ENCODE results near the gene BRF1.
"Not testable (repeated sequence)": the region's sequence is repeated elsewhere in the genome, so short reads cannot be mapped to it uniquely, and the experiment has no call there.

The BRF1 gene

DNA sequence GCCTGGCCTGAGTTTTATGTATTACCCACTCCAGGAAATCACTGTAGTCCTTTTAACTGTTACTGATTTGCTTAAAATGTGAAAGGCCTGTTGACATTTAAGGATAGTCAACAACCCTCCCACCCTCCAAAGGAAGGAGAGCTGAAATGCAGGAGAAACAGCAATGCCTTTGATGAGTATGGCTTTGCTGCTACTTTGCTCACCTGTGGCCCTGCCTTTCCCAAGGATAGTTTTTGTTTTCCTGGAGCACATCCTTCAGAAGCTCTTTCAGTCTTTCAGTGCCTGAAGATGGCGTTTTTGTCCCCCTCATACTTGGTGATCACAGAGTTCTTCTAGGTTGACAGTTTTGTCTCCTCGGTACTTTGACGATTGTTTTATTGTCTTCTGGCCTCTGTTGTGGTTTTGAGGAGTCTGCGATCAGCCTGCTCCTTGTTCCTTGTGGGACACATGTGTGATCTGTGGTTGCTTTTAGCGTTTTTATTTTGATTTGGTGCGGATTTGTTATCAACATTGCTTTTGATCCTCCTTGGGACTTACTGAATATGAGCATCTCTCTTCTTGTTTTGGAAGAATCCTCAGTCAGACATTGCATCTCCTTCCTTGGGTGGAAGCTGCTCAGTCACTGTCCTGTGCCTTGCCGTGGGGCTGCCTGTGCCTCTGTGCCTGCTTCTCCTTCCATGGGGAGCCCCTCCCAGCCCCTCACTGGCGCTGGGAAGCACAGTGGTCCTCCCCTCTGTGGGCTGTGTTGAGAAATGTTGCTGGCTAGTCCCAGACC, 31.0 kb upstream of the BRF1 start:
- no peak for DNase-seq

DNA sequence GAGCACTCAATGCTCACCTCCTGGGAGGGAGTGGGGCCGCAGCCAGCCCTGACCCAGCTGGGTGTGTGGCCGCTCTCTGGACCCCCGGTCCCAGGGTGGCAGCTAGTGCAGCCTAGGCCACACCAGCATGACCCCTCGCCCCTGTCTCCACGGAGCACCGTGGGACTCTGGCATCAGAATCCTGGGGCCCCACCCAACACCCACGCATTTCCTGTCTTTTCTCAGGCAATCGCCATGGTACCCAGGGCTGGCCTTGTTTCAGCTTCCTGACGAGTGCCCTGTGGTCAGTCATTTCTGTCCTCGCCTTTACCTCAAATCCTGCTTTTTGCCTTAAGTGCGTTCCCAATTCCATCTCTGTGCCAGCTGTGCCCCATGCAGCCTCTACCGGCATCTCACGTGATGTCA, 29.7 kb upstream of the BRF1 start:
- no peak for DNase-seq

DNA sequence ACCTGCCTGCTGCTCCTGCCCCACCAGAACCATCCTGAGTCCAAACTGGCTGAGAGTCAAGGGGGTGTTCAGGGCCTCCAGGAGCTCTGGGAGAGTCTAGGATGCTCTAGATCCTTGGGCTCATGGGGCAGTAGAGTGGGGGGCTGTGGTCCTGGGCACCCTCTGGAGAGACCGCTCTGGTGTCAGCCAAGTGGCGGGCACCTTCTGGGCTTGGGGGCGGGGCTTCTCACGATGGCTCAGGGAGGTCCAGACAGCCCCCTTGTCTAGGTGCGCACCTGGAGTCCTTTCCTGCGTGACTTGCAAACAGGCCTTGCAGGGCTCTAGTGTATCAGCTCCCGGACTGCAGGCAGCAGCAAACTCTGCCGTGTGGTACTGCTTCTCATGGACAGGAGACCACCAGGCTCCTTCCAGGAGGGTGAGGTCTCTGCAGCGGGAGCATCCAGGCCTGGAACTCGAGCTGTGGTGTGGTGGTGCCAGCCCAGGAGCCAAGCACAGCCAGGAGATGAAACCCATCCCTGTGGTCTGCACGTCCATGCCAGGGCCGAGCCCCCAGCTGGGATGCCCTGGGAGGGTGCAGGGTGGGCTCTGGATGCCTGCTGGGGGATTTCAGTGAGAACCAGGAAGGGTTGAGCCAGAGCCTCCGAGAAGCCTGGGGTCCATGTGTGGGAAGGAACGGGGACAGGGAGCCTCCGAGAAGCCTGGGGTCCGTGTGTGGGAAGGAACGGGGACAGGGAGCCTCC, 28.8 kb upstream of the BRF1 start:
- no peak for DNase-seq

DNA sequence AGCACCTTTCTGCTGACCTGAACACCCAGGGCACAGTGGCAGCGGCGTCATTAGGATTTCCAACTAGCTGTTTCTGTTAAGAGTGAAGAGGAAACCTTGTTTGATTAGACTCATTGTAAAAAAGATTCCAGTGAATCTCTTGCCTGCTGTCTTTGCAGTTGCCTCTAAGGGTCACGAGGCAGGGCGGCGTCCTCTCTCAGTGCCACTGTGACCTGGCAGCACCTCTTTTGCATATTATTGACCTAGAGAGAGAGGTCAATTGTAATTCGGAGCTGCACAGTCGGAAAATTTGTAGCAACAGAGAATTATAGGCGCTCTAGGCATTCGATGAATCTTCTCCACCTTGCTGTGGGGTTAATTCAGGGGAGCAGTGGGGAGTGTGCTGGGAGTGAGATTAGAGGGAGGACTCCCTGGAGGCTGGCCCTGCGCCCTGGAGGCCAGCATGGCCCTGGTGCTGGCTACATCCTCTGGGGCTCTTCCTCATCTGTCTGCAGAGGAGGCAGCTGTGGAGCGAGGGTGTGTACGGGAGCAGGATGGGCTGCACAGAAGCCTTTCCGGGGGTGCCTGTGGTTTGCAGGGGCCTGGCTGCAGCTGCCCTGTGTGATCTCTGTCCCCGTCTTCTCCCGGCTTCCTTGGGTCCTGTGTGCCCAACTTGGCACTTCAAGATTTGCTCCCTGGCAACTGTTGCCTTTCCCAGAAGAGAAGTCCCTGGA, 28.0 kb upstream of the BRF1 start:
- DNase-seq, result no peak

DNA sequence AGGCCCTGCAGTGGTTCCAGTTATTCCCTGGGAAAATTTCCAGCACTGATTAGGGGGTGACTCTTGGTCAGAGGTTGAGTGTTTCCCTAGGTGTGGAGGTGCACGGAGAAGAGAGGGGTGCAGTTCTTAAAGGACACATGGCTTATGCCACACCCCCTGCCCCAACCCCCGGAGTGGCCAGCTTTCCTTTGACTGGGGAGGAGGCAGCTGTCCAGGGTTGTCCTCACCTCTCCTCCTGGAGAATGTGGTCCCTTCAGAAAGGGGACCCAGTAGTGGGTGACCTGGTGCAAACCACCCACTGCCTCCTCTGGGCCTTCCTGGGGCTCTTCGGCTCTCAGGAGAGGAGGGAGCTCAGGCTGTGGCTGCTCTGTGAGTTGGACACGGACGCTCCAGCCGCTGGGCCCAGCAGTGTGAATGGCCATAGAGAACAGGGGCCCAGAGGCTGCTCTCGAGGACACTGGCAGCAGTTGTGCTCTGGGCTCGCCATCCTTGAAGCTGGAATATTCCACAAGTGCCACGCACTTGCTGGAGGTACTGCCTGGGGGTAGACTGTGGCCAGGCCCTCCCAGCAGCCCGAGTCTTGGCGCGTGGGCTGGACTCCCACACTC, 27.4 kb upstream of the BRF1 start:
- DNase-seq, result no peak

DNA sequence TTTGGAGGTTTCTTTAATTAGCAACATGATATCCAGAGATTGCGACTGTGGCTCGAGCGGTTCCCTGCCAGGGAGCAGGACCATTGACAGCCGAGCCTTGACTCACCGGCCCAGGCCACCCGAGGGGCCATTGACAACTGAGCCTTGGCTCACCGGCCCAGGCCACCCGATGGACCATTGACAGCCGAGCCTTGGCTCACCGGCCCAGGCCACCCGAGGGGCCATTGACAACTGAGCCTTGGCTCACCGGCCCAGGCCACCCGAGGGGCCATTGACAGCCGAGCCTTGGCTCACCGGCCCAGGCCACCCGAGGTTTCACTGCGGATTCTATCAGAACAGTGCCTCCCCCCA, 26.9 kb upstream of the BRF1 start:
- not testable (repeated sequence) for DNase-seq

DNA sequence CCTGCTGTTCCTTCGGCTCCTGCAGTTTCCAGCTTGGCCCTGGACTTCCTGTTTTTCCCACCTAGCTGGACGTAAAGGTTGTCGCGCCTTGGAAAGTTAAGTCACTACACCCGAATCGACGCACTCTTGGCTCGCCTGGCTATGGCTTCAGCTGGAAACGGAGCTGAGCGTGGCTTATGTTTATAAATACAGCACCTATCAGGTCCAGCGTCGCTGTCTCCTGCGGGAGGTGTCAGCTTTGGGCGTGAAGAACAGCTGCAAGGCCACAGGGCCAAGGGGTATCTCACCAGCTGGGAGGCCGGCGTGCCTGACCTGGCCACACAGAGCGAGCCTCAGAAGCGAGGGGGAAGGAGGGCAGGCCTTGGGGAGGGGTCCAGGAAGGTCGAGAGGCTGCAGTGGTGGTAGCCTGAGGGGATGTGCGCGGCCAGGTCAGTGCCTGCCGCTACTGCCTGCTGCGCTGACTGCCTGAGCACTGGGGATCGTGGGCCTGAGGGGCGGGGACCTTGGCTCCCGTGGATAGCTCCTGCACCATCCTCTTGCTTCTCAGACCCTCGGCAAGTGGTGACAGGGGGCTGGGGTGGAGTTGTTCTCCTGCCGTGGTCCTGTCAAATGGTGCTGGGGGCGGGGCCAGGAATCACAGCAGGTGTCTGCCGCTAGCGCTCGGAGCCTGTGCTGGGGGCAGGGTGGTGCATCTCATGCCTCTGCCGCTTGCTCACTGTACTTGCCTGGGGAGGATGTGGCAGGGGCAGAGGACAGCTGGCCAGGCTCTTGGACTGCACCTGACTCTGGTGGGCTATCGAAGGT, 26.3 kb upstream of the BRF1 start:
- no peak for DNase-seq

DNA sequence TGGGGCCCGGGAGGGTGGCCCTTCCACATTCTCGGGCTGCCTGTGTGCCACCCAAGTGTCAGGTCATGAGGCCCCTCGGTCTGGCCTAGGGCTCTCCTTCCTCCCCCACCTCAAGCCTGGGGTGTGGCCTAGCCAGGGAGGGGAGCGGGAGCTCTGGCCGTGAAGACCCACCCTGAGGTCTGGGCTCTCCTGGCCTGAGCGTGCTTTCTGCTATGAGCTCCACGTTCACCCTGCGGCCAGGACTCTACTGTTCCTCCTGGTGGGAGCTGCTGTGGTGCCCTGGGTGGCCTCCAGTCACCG, 25.7 kb upstream of the BRF1 start:
- DNase-seq, result no peak

DNA sequence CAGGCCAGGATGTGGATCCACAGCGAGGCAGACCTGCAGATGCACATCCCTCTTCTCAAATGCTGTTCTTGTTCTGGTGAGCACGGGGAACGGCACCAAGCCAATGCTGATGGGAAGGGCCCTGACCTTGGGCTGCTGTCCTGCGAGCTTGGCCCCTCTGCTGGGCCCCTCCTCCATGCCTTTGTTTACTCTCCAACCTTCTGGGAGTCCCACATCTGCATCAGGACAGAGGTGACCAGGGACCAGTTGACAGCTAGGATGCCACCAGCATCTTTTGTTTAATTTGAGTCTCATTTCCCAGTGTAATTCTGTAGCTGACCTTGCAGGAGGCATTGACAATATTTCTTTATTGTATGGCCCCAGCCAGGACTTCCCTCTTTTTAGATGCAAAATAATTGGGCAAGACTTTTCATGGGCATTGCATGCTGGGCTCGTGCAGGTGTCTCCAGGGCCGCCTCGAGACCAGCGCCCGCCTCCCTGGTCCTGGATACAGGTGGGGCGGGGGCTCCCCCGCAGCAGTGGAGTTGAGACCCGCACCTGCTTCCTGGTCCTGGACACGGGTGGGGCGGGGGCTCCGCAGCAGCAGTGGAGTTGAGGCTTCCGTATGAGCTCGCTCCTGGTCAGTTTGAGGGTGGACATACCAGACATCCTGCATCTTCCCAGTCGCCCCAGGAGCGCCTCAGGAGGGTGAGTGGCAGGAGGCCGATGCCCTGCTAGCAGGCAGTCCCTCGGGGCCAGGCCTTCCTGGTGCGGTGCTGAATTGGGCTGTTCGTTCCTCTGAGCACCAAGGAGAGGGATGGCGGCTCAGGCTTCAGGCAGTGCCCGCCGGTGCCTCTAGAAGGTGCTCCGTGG, 25.1 kb upstream of the BRF1 start:
- DNase-seq, result no peak

DNA sequence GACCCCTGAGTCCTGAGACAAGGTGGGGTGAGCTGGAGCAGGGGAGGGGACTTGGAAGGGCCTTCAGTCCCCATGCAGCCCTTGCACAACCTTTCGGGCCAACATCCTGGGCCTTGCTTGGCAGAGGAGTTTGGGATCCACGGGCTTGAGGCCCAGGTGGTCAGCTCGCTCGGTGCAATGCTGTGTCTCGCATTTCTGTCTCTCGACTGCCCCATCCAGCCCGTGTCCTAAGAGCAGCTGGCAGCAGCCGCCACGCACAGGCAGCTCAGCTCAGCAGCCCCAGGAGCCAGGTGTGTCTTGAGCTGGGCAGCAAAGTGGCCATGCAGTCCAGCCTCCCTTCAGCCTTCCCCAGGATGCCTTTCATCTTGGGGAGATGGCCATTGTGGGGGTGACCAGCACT, 24.5 kb upstream of the BRF1 start:
- no peak for DNase-seq

DNA sequence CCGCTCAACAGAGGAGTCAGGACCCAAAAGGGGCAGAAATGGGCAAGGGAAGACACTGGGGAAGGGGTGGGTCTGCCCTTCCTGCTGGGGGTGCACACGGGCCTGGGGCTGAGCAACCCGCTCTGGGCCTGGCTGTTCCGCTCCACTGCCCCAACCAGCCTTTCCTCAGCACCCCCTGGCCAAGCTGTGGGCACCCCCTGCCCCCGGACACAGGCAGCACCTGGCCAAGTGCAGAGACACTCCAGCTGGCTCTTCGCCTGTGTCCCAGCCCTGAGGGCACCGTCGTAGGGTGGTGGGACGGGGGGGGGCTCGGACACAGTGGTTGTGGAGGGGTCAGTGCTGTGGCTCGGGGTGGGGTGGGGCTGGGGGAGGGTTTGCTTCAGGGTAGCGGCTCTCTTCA, 24.1 kb upstream of the BRF1 start:
- no peak for DNase-seq

DNA sequence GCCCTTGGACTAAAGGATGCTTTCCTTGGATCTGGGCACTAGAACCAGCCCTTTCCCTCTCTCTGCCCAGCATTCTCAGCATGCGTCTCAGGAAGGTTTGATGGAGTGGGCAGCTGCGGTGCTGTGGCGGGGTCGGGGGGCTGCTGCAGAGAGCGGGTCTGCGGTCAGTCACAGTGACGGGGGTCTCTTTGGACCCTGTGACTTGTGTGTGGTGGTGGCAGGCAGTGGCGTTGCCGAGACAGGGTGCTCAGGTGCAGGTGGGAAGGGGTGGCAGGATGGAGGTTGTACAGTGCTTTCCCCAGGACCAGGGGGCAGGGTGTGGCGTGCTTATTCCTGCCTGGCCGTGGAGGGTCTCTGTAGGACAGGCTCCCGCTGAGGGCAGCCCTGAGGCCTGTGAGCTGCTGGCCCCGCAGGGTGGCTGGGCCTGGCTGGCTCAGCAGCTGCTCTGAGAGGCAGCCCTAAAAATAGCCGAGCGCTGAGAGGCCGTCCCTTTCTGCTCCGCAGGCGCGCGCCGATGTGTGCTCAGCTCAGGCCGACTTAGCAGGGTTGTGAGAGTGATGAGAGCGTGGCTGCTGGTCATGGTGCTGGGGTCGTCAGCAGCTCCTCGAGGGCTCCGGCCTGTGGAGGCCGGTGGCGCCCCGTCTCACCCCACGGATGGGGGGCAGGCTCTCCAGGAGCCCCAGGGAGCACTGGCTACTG, 23.4 kb upstream of the BRF1 start:
- no peak for DNase-seq

DNA sequence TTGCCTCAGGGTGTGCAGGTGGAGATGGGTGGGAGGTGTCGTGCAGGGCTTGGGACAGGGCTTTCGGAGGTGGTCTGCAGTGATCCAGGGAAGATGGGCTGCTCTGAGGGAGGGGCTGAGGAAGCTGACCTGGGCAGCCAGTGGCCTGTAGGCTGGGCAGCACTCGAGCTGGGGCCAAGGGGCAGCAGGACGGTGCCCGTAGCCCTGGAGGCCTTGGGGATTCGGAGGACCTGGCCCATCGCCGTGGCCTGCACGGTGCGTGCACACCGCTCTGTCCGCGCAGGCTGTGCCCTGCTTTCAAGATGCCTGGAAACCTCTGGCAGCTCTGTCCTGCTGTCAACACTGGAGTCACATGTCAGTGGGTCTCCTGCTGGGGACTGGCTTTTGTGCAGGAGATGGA, 22.9 kb upstream of the BRF1 start:
- DNase-seq, result no peak

DNA sequence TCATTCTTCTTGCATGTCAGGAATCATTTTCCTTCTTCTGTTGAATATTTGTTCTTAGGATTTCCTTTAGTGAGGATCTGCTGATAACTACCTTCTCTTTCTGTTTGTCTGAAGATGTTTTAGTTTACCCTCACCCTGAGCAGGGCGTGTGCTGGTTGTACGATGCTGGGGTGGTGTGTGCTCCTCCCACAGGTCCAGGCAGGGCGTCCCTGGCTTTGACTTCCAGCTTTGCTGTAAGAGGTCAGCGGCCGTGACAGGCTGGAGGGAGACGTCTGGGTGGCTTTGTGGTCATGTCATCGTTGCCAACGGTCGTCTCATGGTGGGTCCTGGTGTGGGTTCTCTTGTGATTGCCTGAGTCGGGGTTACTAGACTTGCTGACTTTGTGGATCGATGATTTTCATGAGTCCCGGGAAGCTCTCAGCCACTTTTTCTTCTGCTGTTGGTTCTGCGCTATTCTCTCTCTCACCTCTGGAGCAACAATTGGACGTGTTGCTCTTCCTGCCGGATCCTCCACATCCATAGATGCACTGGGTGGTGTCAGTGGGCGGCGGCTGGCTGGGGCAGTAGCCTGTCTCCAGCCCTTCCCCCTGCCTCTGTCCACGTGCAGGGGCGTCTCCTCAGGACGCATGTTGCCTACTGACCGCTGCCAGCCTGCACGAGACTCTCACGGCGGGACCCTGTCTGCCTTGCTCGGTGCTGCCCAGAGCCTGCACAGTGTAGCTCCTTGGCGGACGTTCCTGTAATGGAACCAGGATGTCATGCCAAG, 22.2 kb upstream of the BRF1 start:
- DNase-seq, result no peak

DNA sequence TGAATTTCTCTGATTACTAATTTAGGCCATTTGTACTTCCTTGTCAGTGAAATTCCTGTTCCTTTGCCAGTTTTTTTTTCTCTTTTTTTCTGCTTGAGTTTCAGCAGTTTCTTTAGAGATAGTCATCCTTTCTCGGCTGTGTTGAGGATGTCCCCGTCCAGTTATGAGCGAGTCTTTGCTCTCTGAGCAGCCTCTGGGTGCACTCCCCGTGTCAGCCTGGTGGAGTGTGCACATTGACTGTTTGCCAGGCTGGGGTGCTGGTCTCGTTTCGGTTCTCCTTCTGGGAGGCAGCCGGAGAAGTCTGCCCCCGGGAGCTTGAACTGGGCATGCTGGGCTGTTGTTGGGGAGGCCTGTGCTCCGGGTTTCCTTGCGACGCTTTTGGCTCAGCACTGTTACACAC, 16.7 kb upstream of the BRF1 start:
- no peak for DNase-seq

DNA sequence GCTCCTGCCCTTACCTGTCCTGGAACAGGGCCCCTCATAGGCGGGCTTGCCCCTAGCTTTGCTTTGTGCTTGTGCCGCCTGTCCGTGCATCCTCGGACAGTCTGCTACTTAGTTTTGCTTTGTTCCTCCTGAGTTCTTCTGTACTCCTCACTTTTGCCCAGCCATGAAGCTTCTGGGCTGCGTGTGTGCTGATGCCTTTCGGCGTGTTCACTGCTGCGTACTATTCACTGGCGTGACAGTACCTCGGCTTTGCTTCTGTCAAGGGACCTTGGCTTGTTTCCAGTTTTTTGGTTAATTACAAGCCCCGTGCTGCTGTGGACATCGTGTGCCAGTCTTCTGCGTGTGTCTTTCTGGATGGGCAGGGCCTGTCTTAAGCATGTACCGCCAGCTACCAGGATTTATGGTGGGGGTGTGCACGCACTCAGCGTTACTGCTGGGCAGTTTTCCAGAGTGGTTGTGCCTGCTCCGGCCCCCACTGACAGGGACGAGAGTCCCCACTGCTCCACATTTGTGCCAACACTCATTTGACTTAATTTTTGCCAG, 16.2 kb upstream of the BRF1 start:
- no peak for DNase-seq

DNA sequence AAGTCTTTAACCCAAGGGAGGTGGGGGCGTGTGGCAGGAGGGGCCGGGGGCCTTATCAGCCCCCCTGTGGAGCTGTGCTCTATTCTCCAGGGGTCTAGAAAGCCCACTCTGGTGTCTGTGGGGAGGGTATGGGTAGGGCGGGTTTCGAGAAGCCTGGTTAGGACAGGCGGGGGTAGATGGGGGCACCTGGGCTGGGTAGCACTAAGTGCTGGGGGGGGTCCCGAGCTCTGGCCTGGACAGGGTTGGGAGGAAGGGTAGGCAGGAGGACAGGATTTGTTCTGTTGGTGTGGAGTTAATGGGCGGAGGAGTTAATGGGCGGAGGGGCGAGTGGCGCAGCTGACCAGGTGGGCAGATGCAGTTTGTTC, 15.8 kb upstream of the BRF1 start:
- DNase-seq, result no peak

DNA sequence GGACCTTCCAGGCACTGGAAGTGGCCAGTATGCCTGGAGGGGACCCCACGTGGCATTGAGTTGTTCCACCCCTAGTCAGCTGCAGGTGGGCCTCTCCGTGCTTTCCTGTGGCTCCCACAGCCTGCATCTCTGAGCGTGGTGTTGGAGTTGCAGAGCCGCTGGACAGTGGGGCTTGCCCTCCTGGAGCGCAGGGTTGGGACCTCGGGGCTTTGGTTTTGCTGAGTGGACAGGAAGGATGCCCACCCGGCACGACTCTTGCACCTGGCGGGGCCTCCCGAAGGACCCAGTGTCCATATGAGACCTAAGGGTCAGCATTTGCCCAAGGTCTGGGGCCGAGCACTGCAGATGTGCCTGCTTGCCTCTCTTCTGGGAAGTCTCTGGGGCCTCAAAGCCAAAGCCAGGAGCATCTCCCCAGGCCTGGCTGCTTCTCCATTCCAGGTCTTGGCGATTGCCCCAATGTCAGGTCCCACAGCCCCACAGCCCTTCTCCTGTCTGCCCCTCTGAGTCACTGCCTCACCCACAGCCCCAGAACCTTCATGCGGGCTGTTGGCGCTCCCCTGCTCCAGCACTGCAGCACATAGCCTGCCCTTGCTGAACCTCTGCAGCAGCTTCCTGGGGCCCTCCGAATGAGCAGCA, 15.3 kb upstream of the BRF1 start:
- DNase-seq, result no peak

DNA sequence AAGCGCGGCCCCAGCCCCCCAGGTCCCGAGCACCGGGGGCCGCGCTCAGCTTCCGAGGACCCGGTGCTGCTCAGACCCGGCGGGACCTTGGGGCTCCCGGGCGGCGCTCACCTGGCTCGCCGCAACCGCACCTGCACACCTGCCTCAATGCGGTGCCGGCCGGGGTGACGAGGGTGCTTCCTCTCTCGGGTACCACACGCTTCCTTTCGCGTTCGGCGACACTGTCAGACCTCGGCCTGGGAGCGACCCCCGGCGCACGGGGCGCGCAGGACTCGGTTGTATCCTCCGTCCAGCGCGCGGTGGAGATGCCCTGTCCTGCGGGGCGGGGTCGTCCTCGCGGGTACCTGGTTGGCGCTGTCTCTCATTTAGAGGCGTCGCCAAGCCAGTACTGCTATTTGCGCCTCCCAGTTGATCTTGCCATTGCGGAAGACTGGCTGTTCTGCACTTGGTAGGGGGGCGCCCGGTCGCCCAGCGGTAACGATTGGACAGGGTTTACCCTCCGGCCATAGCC, 14.5 kb upstream of the BRF1 start:
- peak; percentile 71 for DNase-seq
